ENCODE results near the gene NCAPD2.

DNA sequence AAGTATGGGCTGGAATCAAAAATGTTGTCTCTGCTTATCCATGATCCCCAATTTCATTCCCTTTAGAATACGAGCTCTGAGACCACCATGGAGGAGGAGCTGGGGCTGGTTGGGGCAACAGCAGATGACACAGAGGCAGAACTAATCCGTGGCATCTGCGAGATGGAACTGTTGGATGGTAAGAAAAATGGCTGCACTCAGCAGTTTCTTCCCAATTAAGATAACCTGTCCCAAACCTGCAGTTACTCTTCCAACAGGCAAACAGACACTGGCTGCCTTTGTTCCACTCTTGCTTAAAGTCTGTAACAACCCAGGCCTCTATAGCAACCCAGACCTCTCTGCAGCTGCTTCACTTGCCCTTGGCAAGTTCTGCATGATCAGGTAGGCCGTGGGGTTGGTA lies 33.8 kb downstream of the NCAPD2 start:
- TF ChIP-seq, protein P1, sequence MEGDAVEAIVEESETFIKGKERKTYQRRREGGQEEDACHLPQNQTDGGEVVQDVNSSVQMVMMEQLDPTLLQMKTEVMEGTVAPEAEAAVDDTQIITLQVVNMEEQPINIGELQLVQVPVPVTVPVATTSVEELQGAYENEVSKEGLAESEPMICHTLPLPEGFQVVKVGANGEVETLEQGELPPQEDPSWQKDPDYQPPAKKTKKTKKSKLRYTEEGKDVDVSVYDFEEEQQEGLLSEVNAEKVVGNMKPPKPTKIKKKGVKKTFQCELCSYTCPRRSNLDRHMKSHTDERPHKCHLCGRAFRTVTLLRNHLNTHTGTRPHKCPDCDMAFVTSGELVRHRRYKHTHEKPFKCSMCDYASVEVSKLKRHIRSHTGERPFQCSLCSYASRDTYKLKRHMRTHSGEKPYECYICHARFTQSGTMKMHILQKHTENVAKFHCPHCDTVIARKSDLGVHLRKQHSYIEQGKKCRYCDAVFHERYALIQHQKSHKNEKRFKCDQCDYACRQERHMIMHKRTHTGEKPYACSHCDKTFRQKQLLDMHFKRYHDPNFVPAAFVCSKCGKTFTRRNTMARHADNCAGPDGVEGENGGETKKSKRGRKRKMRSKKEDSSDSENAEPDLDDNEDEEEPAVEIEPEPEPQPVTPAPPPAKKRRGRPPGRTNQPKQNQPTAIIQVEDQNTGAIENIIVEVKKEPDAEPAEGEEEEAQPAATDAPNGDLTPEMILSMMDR (IDR thresholded peaks at IDR 0.05) = no peak
- no peak for TF ChIP-seq POLR2A (IDR thresholded peaks at IDR 0.05)
